Activated naive CD8-positive, alpha-beta T cell treated with anti-CD3 and anti-CD28 coated beads for 36 hours (primary cell): ENCODE data around the gene TMPRSS9. TPM values are rescaled to one million over a fixed set of nuclear protein-coding genes. Genes with fewer than 3 reads are reported as not detected.

Experiments
- DNase-seq: peaks from one replicate; pipeline ENCODE4 v3.0.0; 2021
- H3K27ac Mint-ChIP-seq: one replicate; pipeline ENCODE4 v1.8.0; 2022; ENCODE audit warnings: mild to moderate bottlenecking, moderate library complexity, mixed read lengths
- H3K27me3 Mint-ChIP-seq: one replicate; pipeline ENCODE4 v1.8.0; 2022; ENCODE audit warnings: mild to moderate bottlenecking, mixed read lengths
- H3K36me3 Mint-ChIP-seq: one replicate; pipeline ENCODE4 v1.8.0; 2021; ENCODE audit warnings: mild to moderate bottlenecking, mixed read lengths
- H3K4me1 Mint-ChIP-seq: one replicate; pipeline ENCODE4 v1.8.0; 2021; ENCODE audit warnings: mixed read lengths
- H3K4me3 Mint-ChIP-seq: one replicate; pipeline ENCODE4 v1.8.0; 2022; ENCODE audit warnings: mild to moderate bottlenecking, moderate library complexity, mixed read lengths
- H3K9me3 Mint-ChIP-seq: one replicate; pipeline ENCODE4 v1.8.0; 2022; ENCODE audit warnings: mixed read lengths
- total RNA-seq, 2 experiments: library from RNA; stranded (reverse); gene quantifications; one replicate each; pipeline ENCODE4 v1.2.3, GENCODE V29; 2021

Gene TMPRSS9
- total RNA-seq, 2 experiments from 2014 or later: not detected

- H3K9me3 Mint-ChIP-seq: no peaks in the 10 kb centered on the region
- peaks cover 5% of the 10 kb centered on the region for H3K4me1 Mint-ChIP-seq
- H3K27me3 Mint-ChIP-seq: no peaks in the 10 kb centered on the region
- DNase-seq: no peak
- peaks cover 13% of the 10 kb centered on the region for H3K36me3 Mint-ChIP-seq
- H3K27ac Mint-ChIP-seq: peak overlapping the region; percentile 60
- no peak overlapping the region for H3K4me3 Mint-ChIP-seq
Observed at GRCh38 chr19:2421581-2422306, 61.7 kb downstream of the TMPRSS9 start.

- Mint-ChIP-seq H3K4me1 (peaks cover 9% of the 10 kb centered on the region), H3K9me3 (no peaks in the 10 kb centered on the region), H3K27me3 (no peaks in the 10 kb centered on the region), H3K27ac (no peak overlapping the region), H3K4me3 (no peak overlapping the region), H3K36me3 (peaks cover 12% of the 10 kb centered on the region)
- DNase-seq: no peak
Observed at GRCh38 chr19:2423071-2423914, 63.2 kb downstream of the TMPRSS9 start.

- Mint-ChIP-seq H3K9me3 (no peaks in the 10 kb centered on the region), H3K27ac (no peak overlapping the region), H3K4me3 (no peak overlapping the region), H3K4me1 (peaks cover 12% of the 10 kb centered on the region), H3K27me3 (no peaks in the 10 kb centered on the region), H3K36me3 (peaks cover 12% of the 10 kb centered on the region)
- no peak for DNase-seq
Observed at GRCh38 chr19:2423915-2424685, 64.0 kb downstream of the TMPRSS9 start.

- DNase-seq: peak; percentile 21
- Mint-ChIP-seq H3K4me1 (peaks cover 12% of the 10 kb centered on the region), H3K27me3 (no peaks in the 10 kb centered on the region), H3K36me3 (peaks cover 12% of the 10 kb centered on the region), H3K27ac (no peak overlapping the region), H3K4me3 (no peak overlapping the region), H3K9me3 (no peaks in the 10 kb centered on the region)
Observed at GRCh38 chr19:2424686-2425621, 64.9 kb downstream of the TMPRSS9 start.

GRCh38 chr19:2425622-2426581, 65.8 kb downstream of the TMPRSS9 start:
- Mint-ChIP-seq H3K36me3 (peaks cover 16% of the 10 kb centered on the region), H3K9me3 (no peaks in the 10 kb centered on the region), H3K27ac (peak overlapping the region; percentile 98), H3K4me3 (peak overlapping the region; percentile 94), H3K4me1 (peaks cover 12% of the 10 kb centered on the region), H3K27me3 (no peaks in the 10 kb centered on the region)
- DNase-seq: no peak

- DNase-seq: peak; percentile 60
- peak overlapping the region; percentile 94 for H3K4me3 Mint-ChIP-seq
- H3K27ac Mint-ChIP-seq: peak overlapping the region; percentile 98
- H3K4me1 Mint-ChIP-seq: peaks cover 12% of the 10 kb centered on the region
- H3K27me3 Mint-ChIP-seq: no peaks in the 10 kb centered on the region
- no peaks in the 10 kb centered on the region for H3K9me3 Mint-ChIP-seq
- peaks cover 20% of the 10 kb centered on the region for H3K36me3 Mint-ChIP-seq
Observed at GRCh38 chr19:2426611-2427428, 66.8 kb downstream of the TMPRSS9 start.

- Mint-ChIP-seq H3K4me3 (peak within 1 kb of the TSS; percentile 94), H3K4me1 (peaks cover 12% of the 10 kb centered on the region), H3K27me3 (no peaks in the 10 kb centered on the region), H3K36me3 (peaks cover 25% of the 10 kb centered on the region), H3K9me3 (no peaks in the 10 kb centered on the region), H3K27ac (peak within 1 kb of the TSS; percentile 98)
- peak; percentile 97 for DNase-seq
Observed at GRCh38 chr19:2427429-2428320, 67.6 kb downstream of the TMPRSS9 start, which contains the start of gene TIMM13. Gene TIMM13 (minus strand): TSS chr19:2427586. CDS start chr19:2427533, 53 bp downstream.

GRCh38 chr19:2428321-2428690, 68.2 kb downstream of the TMPRSS9 start:
- H3K4me3 Mint-ChIP-seq: no peak overlapping the region
- peaks cover 12% of the 10 kb centered on the region for H3K4me1 Mint-ChIP-seq
- H3K9me3 Mint-ChIP-seq: no peaks in the 10 kb centered on the region
- peak overlapping the region; percentile 98 for H3K27ac Mint-ChIP-seq
- DNase-seq: no peak
- H3K36me3 Mint-ChIP-seq: peaks cover 25% of the 10 kb centered on the region
- no peaks in the 10 kb centered on the region for H3K27me3 Mint-ChIP-seq

- peaks cover 25% of the 10 kb centered on the region for H3K36me3 Mint-ChIP-seq
- no peak overlapping the region for H3K27ac Mint-ChIP-seq
- H3K27me3 Mint-ChIP-seq: no peaks in the 10 kb centered on the region
- H3K4me1 Mint-ChIP-seq: peaks cover 12% of the 10 kb centered on the region
- DNase-seq: no peak
- peak overlapping the region; percentile 4 for H3K4me3 Mint-ChIP-seq
- no peaks in the 10 kb centered on the region for H3K9me3 Mint-ChIP-seq
Observed at GRCh38 chr19:2428756-2429711, 69.0 kb downstream of the TMPRSS9 start.

GRCh38 chr19:2429917-2430535, 70.0 kb downstream of the TMPRSS9 start:
- no peak for DNase-seq
- Mint-ChIP-seq H3K27ac (no peak overlapping the region), H3K9me3 (no peaks in the 10 kb centered on the region), H3K4me1 (peaks cover 12% of the 10 kb centered on the region), H3K27me3 (no peaks in the 10 kb centered on the region), H3K4me3 (no peak overlapping the region), H3K36me3 (peaks cover 25% of the 10 kb centered on the region)
